Tibial artery (tissue), 4 donors: Measurements from ENCODE around the gene LRIG1.

Experiments
- DNase-seq, 2 donors: peaks; one replicate each; pipeline ENCODE4 v3.0.0-alpha.2; 2019
- H3K27ac ChIP-seq, 2 donors: fragments of 200-600 bp; sonication (generic) in 1 of 2; 1 replicate in 1 of 2; 2 replicates in 1 of 2; pipeline ENCODE4 v1.5.1; 2018 to 2019; ENCODE audit warnings: mild to moderate bottlenecking in 1 of 2
- H3K27me3 ChIP-seq, 2 donors: fragments of 200-600 bp; sonication (generic) in 1 of 2; one replicate each; pipeline versions ENCODE4 v1.5.1 to v1.6.0; 2016 to 2019
- H3K36me3 ChIP-seq, 3 donors: fragments of 200-600 bp; sonication (generic) in 2 of 3; one replicate each; pipeline ENCODE4 v1.5.1; 2016 to 2019; ENCODE audit warnings: mild to moderate bottlenecking in 2 of 3
- H3K4me1 ChIP-seq, 4 donors: fragments of 200-600 bp; sonication (generic) in 2 of 4; 1 replicate in 3 of 4; 2 replicates in 1 of 4; pipeline ENCODE4 v1.5.1; 2016 to 2019
- H3K4me3 ChIP-seq, 2 donors: fragments of 200-600 bp; sonication (generic) in 1 of 2; 1 replicate in 1 of 2; 2 replicates in 1 of 2; pipeline ENCODE4 v1.5.1; 2018 to 2019; ENCODE audit warnings: mild to moderate bottlenecking in 2 of 2
- H3K9me3 ChIP-seq, 3 donors: fragments of 200-600 bp; sonication (generic) in 1 of 3; one replicate each; pipeline ENCODE4 v1.5.1; 2016 to 2019
- intact Hi-C: fragments of 100-400 bp; cut with DNase I; formaldehyde crosslinking; loops from one replicate; pipeline ENCODE4 v1.15.0; 2023; ENCODE audit warnings: low total_unique reads
- TF ChIP-seq, protein P1 (sequence below), 2 experiments: fragments of 200-600 bp in 1 of 2; fragments of 450-650 bp in 1 of 2; IDR thresholded peaks; one replicate each; pipeline ENCODE4 v1.5.1; 2017 to 2019; ENCODE audit warnings: antibody characterized with exemption in 2 of 2, mild to moderate bottlenecking in 1 of 2, moderate library complexity in 1 of 2

The LRIG1 gene

DNA sequence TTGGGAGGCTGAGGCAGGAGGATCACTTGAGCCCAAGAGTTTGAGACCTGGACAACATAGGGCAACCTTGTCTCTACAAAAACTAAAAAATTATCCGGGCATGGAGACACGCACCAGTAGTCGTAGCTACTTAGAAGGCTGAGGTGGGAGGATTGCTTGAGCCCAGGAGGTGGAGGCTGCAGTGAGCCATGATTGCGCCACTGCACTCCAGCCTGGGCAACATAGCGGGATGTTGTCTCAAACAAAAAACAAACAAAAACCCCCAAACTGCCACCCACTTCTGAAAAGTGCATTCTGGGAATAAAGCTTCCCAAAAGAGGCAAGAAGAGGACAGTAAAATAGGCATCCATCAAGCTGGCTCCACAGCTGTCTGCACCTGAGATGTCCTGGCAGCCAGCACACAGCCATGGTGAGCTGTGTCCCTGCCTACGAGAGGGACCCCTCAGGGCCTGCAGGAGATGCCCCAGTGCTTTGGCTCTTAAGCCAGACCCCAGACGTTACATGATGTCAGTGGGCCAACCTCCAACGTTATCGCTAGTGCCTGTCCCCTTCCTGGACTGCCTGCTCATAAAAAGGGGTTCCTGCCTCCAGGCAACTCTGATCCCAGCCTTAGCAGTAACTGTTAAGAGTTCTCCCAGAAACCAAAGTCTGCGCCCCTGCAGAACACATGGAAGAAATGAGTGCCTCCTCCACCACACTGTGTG lies 101.1 kb downstream of the LRIG1 start:
- Histone ChIP-seq H3K4me3 (no peak overlapping the region), H3K36me3 (peaks cover 12 to 53% (median 44%) of the 10 kb centered on the region in 3 donors), H3K27ac (no peak overlapping the region), H3K9me3 (no peaks in the 10 kb centered on the region), H3K4me1 (peaks cover 0 to 85% (median 71%) of the 10 kb centered on the region in 4 donors), H3K27me3 (no peaks in the 10 kb centered on the region)
- intact Hi-C loops: no loop called here
- TF ChIP-seq, protein P1, sequence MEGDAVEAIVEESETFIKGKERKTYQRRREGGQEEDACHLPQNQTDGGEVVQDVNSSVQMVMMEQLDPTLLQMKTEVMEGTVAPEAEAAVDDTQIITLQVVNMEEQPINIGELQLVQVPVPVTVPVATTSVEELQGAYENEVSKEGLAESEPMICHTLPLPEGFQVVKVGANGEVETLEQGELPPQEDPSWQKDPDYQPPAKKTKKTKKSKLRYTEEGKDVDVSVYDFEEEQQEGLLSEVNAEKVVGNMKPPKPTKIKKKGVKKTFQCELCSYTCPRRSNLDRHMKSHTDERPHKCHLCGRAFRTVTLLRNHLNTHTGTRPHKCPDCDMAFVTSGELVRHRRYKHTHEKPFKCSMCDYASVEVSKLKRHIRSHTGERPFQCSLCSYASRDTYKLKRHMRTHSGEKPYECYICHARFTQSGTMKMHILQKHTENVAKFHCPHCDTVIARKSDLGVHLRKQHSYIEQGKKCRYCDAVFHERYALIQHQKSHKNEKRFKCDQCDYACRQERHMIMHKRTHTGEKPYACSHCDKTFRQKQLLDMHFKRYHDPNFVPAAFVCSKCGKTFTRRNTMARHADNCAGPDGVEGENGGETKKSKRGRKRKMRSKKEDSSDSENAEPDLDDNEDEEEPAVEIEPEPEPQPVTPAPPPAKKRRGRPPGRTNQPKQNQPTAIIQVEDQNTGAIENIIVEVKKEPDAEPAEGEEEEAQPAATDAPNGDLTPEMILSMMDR (IDR thresholded peaks at IDR 0.05): no peak
- DNase-seq: no peak

DNA sequence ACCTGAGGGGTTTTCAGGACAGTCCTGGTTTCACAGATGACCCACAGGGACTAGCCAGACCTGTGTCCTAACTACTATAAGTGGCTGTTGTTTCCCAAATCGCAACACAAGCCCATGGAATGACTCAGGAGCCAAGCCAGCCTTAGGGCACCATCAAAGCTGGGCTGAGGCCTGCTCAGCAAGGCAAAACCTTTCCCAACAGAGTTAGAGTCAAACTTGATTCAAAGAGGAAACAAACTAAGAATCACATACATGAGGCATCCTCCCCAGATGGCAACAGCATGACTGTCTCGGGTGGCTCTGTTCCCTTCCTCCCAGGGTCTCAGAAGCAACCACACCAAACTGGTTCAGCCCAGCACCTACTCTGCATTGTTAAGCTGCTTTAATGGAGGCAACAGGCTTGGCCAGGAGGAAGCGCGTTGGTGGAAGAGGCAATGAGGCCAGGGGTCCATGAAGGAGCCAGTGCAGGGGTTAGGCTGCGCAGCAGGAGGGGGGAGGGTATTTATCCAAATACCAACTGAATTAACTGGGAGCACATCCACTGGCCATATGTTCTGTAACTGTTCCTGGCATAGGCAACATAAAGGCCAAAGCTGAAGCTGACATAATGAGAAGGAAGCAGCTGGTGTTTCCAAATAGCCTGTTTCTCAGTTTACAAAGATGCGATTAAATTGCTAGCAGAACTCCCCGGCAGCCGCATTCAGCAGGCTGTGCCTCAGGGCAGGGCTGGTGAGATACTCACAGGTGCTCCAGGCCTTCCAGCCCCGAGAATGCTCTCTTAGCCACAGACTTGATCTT lies 102.4 kb downstream of the LRIG1 start:
- H3K4me1 ChIP-seq: peaks cover 0 to 85% (median 70%) of the 10 kb centered on the region in 4 donors
- H3K36me3 ChIP-seq: peaks cover 12 to 50% (median 40%) of the 10 kb centered on the region in 3 donors
- peak overlapping the region; percentile 17 to 22 for H3K27ac ChIP-seq
- H3K27me3 ChIP-seq: no peaks in the 10 kb centered on the region
- intact Hi-C loops: no loop called here
- H3K4me3 ChIP-seq: no peak overlapping the region
- H3K9me3 ChIP-seq: no peaks in the 10 kb centered on the region
- TF ChIP-seq, protein P1 (IDR thresholded peaks at IDR 0.05): no peak
- DNase-seq: no peak

DNA sequence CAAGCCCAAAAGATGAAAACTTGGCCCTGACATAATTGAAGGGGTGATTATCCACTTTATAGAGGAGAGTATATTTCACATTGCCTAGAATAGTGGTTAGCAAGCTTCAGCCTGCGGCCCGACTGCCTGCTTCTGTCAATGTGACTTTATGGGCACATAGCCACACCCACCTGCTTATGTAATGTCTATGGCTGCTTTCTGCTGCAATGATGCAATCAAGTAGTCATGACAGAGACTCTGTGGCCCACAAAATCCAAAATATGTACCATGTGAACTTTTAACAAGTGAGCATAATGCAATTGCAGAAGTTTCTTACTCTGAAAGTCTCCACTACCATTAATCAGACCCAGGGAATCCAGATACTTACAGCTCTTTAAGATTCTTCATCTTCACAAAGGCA lies 103.1 kb downstream of the LRIG1 start:
- Histone ChIP-seq H3K36me3 (peaks cover 12 to 56% (median 40%) of the 10 kb centered on the region in 3 donors), H3K27me3 (no peaks in the 10 kb centered on the region), H3K4me1 (peaks cover 0 to 85% (median 68%) of the 10 kb centered on the region in 4 donors), H3K27ac (peak overlapping the region; percentile 4 to 17), H3K9me3 (no peaks in the 10 kb centered on the region), H3K4me3 (no peak overlapping the region)
- intact Hi-C loops: no loop called here
- TF ChIP-seq, protein P1 (IDR thresholded peaks at IDR 0.05): no peak
- no peak for DNase-seq

DNA sequence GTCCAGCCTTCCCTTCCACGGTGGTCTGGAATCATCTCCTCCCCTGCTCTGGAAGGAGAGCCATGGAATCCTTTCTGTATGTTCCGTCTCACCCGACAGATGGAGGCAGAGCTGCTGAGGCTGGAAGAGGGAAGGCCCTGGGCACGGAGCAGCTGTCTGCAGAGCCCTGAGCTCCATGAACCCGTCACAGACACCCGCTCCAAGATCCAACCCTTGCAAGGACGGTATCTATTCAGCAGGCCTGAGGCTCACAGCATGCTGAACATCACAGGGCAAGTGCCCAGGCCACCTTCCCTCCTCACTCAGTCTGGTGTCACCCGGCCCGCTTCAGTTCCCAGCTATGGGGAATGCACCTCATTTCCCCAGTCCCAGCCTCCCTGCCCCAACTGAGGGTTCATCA lies 103.9 kb downstream of the LRIG1 start:
- Histone ChIP-seq H3K4me1 (peaks cover 0 to 85% (median 68%) of the 10 kb centered on the region in 4 donors), H3K27me3 (no peaks in the 10 kb centered on the region), H3K9me3 (no peaks in the 10 kb centered on the region), H3K4me3 (no peak overlapping the region), H3K36me3 (peaks cover 13 to 64% (median 40%) of the 10 kb centered on the region in 3 donors), H3K27ac (no peak overlapping the region)
- TF ChIP-seq, protein P1 (IDR thresholded peaks at IDR 0.05): no peak
- intact Hi-C loops: no loop called here
- no peak for DNase-seq

DNA sequence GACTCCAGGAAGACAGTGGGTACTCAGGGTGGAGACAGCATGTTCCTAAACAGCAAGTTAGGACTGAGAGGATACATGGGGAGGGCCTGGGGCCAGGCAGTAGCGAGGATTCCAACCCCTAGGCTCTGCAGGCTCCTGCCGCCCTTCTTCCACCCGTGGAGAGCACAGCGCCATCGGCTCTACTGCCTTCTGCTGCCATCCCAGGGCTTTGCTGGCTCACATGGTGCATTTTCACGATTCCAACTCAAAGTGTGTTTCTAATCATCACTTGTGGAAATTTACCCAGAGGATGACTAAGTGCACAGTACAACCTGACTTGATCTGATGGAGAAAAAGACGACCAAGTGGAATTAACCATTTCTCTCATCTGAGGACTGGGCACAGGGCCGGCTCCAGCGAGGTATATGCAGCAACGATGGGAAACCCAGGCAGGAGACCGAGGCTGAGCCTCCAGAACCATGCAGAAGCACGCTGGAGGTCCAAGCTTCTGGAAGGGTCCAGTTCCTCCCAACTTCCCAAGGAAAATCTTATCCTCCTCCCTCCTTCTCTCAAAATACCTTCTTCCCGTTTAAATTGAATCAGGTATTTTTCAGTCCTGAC lies 104.6 kb downstream of the LRIG1 start:
- peaks cover 16 to 66% (median 40%) of the 10 kb centered on the region in 3 donors for H3K36me3 ChIP-seq
- H3K4me1 ChIP-seq: peaks cover 0 to 82% (median 63%) of the 10 kb centered on the region in 4 donors

More for the DNA sequence above, 104.6 kb downstream of the LRIG1 start:
- Histone ChIP-seq H3K4me3 (no peak overlapping the region), H3K27me3 (no peaks in the 10 kb centered on the region), H3K9me3 (no peaks in the 10 kb centered on the region), H3K27ac (peak overlapping the region; percentile 73)
- DNase-seq: peak in 1 of 2 donors; percentile 16
- intact Hi-C loops: no loop called here
- TF ChIP-seq, protein P1 (IDR thresholded peaks at IDR 0.05): no peak
